ENCODE data around the gene NFE2.
"Not testable (repeated sequence)": the region's sequence is repeated elsewhere in the genome, so short reads cannot be mapped to it uniquely, and the experiment has no call there.

The NFE2 gene

GRCh38 chr12:54284070-54284780 lies 16.6 kb downstream of the NFE2 start:
- DNase-seq (ENCODE audit: low read depth, low spot score): not testable (repeated sequence)

- DNase-seq (ENCODE audit: low read depth, low spot score): no peak
Observed at GRCh38 chr12:54282949-54283593, 17.7 kb downstream of the NFE2 start.

- not testable (repeated sequence) for DNase-seq (ENCODE audit: low read depth, low spot score)
Observed at GRCh38 chr12:54281694-54282093, 19.1 kb downstream of the NFE2 start.

- DNase-seq (ENCODE audit: low read depth, low spot score): not testable (repeated sequence)
Observed at GRCh38 chr12:54281261-54281638, 19.6 kb downstream of the NFE2 start.

- DNase-seq (ENCODE audit: low read depth, low spot score): peak; percentile 95
Observed at GRCh38 chr12:54280468-54281260, 20.2 kb downstream of the NFE2 start, which contains the start of gene HNRNPA1. Gene HNRNPA1, plus strand, starts transcription at chr12:54280726. Its CDS starts 82 bp downstream, at chr12:54280808.

- DNase-seq (ENCODE audit: low read depth, low spot score): peak; percentile 100
Observed at GRCh38 chr12:54279632-54280467, 21.0 kb downstream of the NFE2 start, which contains the start of gene CBX5. Gene CBX5, minus strand, starts transcription at chr12:54280122. Its CDS starts 22,472 bp downstream, at chr12:54257650.

- DNase-seq (ENCODE audit: low read depth, low spot score): no peak
Observed at GRCh38 chr12:54279227-54279631, 21.6 kb downstream of the NFE2 start.

GRCh38 chr12:54277823-54278276 lies 23.0 kb downstream of the NFE2 start:
- DNase-seq (ENCODE audit: low read depth, low spot score): no peak

GRCh38 chr12:54276368-54276767 lies 24.4 kb downstream of the NFE2 start:
- DNase-seq (ENCODE audit: low read depth, low spot score): no peak

GRCh38 chr12:54273981-54274380 lies 26.8 kb downstream of the NFE2 start:
- DNase-seq (ENCODE audit: low read depth, low spot score): no peak

GRCh38 chr12:54272214-54272613 lies 28.6 kb downstream of the NFE2 start:
- DNase-seq (ENCODE audit: low read depth, low spot score): no peak

- DNase-seq (ENCODE audit: low read depth, low spot score): no peak
Observed at GRCh38 chr12:54270345-54270744, 30.5 kb downstream of the NFE2 start.

- no peak for DNase-seq (ENCODE audit: low read depth, low spot score)
Observed at GRCh38 chr12:54266852-54267251, 34.0 kb downstream of the NFE2 start.

GRCh38 chr12:54265364-54265812 lies 35.4 kb downstream of the NFE2 start:
- no peak for DNase-seq (ENCODE audit: low read depth, low spot score)

GRCh38 chr12:54262403-54262925 lies 38.4 kb downstream of the NFE2 start:
- DNase-seq (ENCODE audit: low read depth, low spot score): no peak

GRCh38 chr12:54261815-54262402 lies 38.9 kb downstream of the NFE2 start:
- no peak for DNase-seq (ENCODE audit: low read depth, low spot score)

GRCh38 chr12:54259194-54260011 lies 41.4 kb downstream of the NFE2 start:
- no peak for DNase-seq (ENCODE audit: low read depth, low spot score)

- DNase-seq (ENCODE audit: low read depth, low spot score): no peak
Observed at GRCh38 chr12:54258201-54258681, 42.6 kb downstream of the NFE2 start.

- no peak for DNase-seq (ENCODE audit: low read depth, low spot score)
Observed at GRCh38 chr12:54257332-54257731, 43.5 kb downstream of the NFE2 start.

Measured in activated CD4-positive, CD25-positive, alpha-beta regulatory T cell treated with anti-CD3 and anti-CD28 coated beads, Interleukin-2, amount 50 U/mL, for 16 hours (primary cell).